Central memory CD4-positive, alpha-beta T cell (primary cell): Measurements from ENCODE around the gene TRPV3.
"Not testable (repeated sequence)": the region's sequence is repeated elsewhere in the genome, so short reads cannot be mapped to it uniquely, and the experiment has no call there.

Experiments
- DNase-seq: peaks from one replicate; pipeline ENCODE4 v3.0.0; 2022
- total RNA-seq, 3 experiments: gene quantifications; one replicate each; lab custom pipeline; 2026; lab: John Stamatoyannopoulos, UW

TRPV3 gene
- 0.38 to 1.6 (median 1.5) reads per million in 3 experiments for total RNA-seq

- peak; percentile 53 for DNase-seq
These were observed at the start of gene TRPV3 for GRCh38 chr17:3557768-3558583. Gene TRPV3 (minus strand): TSS chr17:3557812. CDS start chr17:3554850, 2,962 bp downstream.

- DNase-seq: no peak
These were observed 46.3 kb upstream of the TRPV3 start for GRCh38 chr17:3603870-3604259.

DNA sequence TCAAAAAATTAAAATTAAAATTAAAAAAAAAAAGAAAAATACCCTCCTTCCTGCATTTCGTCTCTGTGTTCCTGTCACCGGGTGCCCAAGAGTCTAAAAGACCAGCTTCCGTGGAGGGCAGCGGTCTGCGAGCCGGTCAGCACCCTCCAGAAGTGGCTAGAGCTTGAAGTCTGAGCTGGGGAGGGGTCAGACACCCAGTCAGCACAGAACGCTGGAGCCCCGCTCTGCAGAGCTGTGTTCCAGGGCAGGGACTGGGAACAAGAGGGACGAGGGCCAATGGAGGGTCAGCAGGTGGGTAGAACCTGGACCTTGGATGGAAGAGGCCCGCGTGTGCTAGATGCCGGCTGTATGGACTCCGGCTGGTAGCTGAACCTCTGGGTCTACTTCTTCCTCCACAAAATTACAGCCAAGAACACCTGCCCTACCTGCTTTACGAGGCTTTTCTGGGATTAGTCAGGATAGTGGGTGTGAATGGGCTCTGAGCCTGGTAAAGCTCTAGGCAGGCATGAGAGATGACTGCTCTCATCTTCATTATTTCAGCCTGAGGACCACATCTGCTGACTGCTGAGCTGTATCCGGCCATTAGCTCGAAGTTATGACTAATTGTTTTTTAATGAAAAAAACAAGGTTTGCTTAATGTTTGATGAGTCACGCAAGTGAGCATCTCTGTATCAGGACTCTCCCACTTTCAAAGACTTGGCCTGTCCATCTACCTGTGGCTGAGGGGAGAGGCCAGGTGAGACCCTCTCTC is 45.7 kb upstream of the TRPV3 start:
- DNase-seq: no peak

GRCh38 chr17:3602499-3602898 is 44.9 kb upstream of the TRPV3 start:
- no peak for DNase-seq

- DNase-seq: no peak
These were observed 43.1 kb upstream of the TRPV3 start for GRCh38 chr17:3600529-3601205.

- DNase-seq: no peak
These were observed 40.5 kb upstream of the TRPV3 start for GRCh38 chr17:3598078-3598477.

DNA sequence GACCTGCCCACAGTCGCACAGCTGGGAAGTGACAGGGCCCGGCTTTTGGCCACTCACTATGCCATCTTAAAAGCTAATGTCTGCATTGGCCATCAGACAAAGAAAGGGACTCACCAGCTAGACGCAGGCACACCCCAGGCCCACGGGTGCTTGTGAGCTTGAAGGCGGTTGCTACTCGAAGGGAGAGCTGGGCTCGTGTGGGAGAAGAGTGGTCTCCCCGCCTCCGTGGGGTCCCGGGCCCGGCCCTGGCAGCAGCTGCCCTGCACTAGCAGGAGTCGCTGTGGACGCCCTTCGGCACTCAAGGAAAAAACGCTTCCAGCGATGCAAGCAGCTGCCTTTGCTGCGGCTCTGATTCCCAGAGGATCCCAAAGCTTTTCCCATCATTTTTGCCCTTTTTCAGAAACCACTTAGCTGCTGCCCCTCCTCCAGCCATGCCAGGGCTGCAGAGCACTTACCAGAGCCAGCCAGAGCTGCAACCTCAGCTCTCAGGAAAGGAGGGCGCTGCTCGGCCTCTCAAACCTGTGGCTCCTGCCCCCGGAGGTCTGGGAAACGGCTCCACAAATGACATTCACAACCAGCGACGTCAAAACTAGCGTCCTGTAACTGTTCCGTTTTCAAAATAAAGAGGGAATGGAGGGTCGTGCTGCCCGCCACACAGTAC is 39.3 kb upstream of the TRPV3 start:
- DNase-seq: no peak

DNA sequence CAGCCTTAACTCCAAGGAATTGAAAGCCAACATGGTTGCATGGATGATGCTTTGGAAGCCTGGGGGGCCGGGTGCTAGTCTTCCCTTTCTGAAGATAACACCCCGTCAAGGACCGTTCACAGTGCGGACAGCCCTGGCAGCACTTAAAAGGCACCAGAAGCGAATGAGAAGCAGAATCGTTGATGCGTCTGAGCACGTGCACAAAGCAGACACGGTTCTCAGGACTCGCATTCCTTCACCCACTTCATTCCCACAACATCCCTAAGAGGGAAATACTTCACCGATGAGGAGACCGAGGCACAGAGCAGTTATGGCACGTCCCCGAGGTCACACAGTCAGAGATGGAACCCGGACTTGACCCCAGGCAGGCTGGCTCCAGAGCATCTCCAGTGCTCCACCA is 37.4 kb upstream of the TRPV3 start:
- no peak for DNase-seq

- no peak for DNase-seq
These were observed 36.6 kb upstream of the TRPV3 start for GRCh38 chr17:3594051-3594800.

DNA sequence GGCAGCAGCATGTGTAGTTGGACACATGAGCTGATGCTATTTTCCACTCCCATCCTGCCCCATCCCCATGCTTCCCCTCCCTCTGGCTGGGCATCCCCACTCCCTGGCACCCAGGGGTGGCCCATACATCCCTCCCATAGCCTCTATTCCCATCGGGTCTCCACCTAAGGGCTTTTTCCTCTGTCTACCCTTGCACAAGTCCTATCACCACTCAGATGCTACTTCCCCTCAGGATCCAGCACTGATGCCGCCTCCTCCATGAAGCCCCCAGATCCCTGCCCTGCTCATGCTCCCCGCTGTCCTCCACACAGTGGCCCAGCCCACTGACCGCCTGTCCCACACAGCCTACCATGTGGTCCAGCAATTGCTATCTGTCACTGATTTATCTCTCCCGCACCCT is 35.8 kb upstream of the TRPV3 start:
- no peak for DNase-seq

DNA sequence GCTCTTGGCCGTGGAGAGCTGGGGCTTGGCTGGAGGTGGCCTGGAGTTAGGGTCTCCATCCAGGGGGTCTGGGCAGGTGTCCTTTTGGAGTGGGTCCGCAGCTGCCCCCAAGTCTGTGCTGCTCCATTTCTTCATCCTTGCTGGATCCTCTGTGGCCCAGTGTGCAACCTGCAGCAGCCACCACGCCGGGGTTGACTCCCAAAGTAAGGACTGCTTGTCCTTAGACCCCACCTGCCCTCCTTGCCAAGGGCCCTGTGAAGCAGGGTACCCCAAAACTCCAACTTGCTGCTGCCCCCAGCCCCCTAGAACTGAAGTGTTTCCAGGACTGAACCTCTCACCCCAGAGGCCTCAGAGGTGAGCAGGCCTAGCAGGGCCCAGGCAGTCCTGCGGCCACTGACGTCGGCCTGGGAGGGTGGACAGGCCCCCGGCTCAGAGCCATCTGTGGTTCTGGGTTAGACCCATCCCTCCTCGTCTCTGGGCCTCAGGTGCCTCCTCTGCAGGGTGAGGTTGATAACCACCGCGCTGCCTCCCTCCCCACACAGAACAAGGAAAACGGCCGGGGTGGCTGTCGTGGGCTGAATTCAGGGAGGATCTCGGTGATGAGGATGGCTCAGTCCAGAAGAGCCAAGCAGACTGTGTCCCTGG is 34.7 kb upstream of the TRPV3 start:
- DNase-seq: no peak

GRCh38 chr17:3590768-3591167 is 33.2 kb upstream of the TRPV3 start:
- DNase-seq: no peak

- DNase-seq: no peak
These were observed 32.6 kb upstream of the TRPV3 start for GRCh38 chr17:3590231-3590630.

GRCh38 chr17:3589784-3590183 is 32.2 kb upstream of the TRPV3 start:
- DNase-seq: no peak

DNA sequence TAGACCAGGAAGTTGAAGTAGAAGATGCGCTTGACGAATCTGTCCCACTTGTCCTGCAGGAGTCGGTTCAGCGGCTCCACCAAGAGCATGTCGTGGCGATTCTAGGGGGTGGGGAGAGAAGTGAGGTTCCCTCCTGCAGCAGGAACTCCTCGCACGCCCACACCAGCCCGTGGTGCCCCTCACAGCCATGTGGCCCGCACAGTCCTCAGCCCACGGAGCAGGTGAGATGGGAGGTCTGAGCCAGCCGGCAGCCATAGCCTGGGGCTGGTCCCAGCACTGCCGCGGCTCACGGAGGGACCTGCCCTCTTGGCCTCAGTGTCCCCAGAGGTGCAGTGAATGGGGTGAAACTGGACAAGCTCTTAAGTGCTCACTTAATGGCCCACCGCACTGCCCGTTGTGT is 28.2 kb upstream of the TRPV3 start:
- no peak for DNase-seq

GRCh38 chr17:3583456-3583855 is 25.8 kb upstream of the TRPV3 start:
- DNase-seq: no peak

- no peak for DNase-seq
These were observed 25.3 kb upstream of the TRPV3 start for GRCh38 chr17:3582915-3583314.

- DNase-seq: not testable (repeated sequence)
These were observed 21.1 kb upstream of the TRPV3 start for GRCh38 chr17:3578667-3579066.

GRCh38 chr17:3576970-3577369 is 19.4 kb upstream of the TRPV3 start:
- DNase-seq: no peak

GRCh38 chr17:3575511-3575910 is 17.9 kb upstream of the TRPV3 start:
- no peak for DNase-seq

DNA sequence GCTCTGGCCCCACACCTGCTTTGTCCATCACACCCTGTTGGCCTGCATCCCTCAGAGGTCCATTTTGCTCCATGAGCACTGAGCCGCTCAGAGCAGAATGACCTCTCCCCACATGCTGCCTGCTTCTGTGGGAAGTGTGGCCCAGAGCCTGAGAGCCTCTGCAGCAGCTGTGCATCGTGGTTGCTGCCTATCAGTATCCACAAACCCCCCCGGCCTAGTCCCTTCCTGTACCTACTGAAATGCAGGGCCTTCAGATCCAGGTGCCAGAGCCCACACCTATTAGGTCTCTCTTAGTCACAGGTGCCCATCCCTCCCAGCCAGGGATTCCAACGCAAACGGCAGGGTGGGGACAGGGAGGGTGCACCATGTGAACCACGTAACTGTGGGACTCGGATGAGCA is 16.6 kb upstream of the TRPV3 start:
- DNase-seq: no peak
